H1 (cell line): ENCODE results near the gene ADAM30. TPM values are rescaled to one million over a fixed set of nuclear protein-coding genes. Genes with fewer than 3 reads are reported as not detected.

Source experiments
- CTCF ChIA-PET: fragments of 300-600 bp; sonication (Branson Sonifier 250); formaldehyde crosslinking; loops from one replicate; lab custom pipeline; 2021; ENCODE audit not compliant: partially characterized antibody; lab: Charles Lee
- POLR2A ChIA-PET: fragments of 300-600 bp; sonication (Branson Sonifier 250); formaldehyde crosslinking; loops from one replicate; lab custom pipeline; 2021; ENCODE audit warnings: inconsistent platforms; ENCODE audit not compliant: partially characterized antibody; lab: Charles Lee
- DNase-seq, 2 experiments: peaks; one replicate each; pipeline versions ENCODE4 v3.0.0 to v3.0.0-alpha.2; 2010 to 2022; ENCODE audit warnings: low spot score in 2 of 2, low read depth in 1 of 2, mixed read lengths in 1 of 2
- FAIRE-seq: peaks from 2 replicates; lab custom pipeline; 2011; peaks lifted over from hg19 to GRCh38; lab: Jason Lieb, UNC
- H2AFZ ChIP-seq: 2 replicates; pipeline ENCODE4 v1.8.1; 2012; ENCODE audit warnings: low read length, inconsistent platforms
- H2AK5ac ChIP-seq: 2 replicates; pipeline ENCODE4 v1.6.1; 2013; ENCODE audit warnings: low read depth, low read length
- H2BK120ac ChIP-seq: replicated peaks from 2 replicates; pipeline ENCODE3; 2013; ENCODE audit warnings: low read depth, low read length, inconsistent platforms
- H2BK12ac ChIP-seq: 2 replicates; pipeline ENCODE4 v1.6.1; 2013; ENCODE audit warnings: low read depth, low read length
- H2BK15ac ChIP-seq: 2 replicates; pipeline ENCODE4 v1.6.1; 2013; ENCODE audit warnings: low read length
- H2BK20ac ChIP-seq: 2 replicates; pipeline ENCODE4 v1.6.1; 2013; ENCODE audit warnings: low read length
- H2BK5ac ChIP-seq: 2 replicates; pipeline ENCODE4 v1.6.1; 2013; ENCODE audit warnings: low read depth, low read length
- H3K14ac ChIP-seq: 2 replicates; pipeline ENCODE4 v1.6.1; 2013; ENCODE audit warnings: inconsistent platforms; ENCODE audit not compliant: insufficient read length
- H3K18ac ChIP-seq: 2 replicates; pipeline ENCODE4 v1.6.1; 2013; ENCODE audit warnings: low read length; ENCODE audit errors: extremely low read depth
- H3K23ac ChIP-seq: 2 replicates; pipeline ENCODE4 v1.6.1; 2013; ENCODE audit warnings: inconsistent platforms; ENCODE audit not compliant: insufficient read length
- H3K23me2 ChIP-seq: 2 replicates; pipeline ENCODE4 v1.6.1; 2013; ENCODE audit warnings: low read depth, low read length
- H3K27ac ChIP-seq: 2 replicates; pipeline ENCODE4 v1.6.1; 2011; ENCODE audit warnings: low read depth, low read length, inconsistent platforms
- H3K27me3 ChIP-seq, 4 experiments: replicated peaks in 1 of 4; 1 replicate in 1 of 4; 2 replicates in 3 of 4; pipeline versions ENCODE4 v1.6.1 to v1.8.1; 2011 to 2013; ENCODE audit warnings: low read length in 3 of 4, mild to moderate bottlenecking in 3 of 4, inconsistent platforms in 2 of 4, mixed read lengths in 2 of 4, moderate library complexity in 1 of 4; ENCODE audit not compliant: control insufficient read depth in 3 of 4, insufficient read depth in 3 of 4; ENCODE audit errors: extremely low read depth in 1 of 4
- H3K36me3 ChIP-seq, 4 experiments: 2 replicates each; pipeline versions ENCODE4 v1.6.1 to v1.8.1; 2011 to 2013; ENCODE audit warnings: mild to moderate bottlenecking in 4 of 4, low read length in 3 of 4, moderate library complexity in 2 of 4, control low read depth in 1 of 4, inconsistent platforms in 1 of 4; ENCODE audit not compliant: insufficient read depth in 4 of 4, control insufficient read depth in 2 of 4
- H3K4ac ChIP-seq: replicated peaks from 2 replicates; pipeline ENCODE3; 2013; ENCODE audit warnings: low read length, low read depth, mixed read lengths, inconsistent platforms; ENCODE audit not compliant: insufficient read length
- H3K4me1 ChIP-seq, 4 experiments: replicated peaks in 1 of 4; 1 replicate in 1 of 4; 2 replicates in 3 of 4; pipeline versions ENCODE4 v1.6.1 to v1.8.1; 2011 to 2013; ENCODE audit warnings: low read length in 3 of 4, inconsistent platforms in 2 of 4, mixed read lengths in 1 of 4; ENCODE audit not compliant: insufficient read depth in 4 of 4, control insufficient read depth in 3 of 4
- H3K4me2 ChIP-seq, 2 experiments: 2 replicates each; pipeline versions ENCODE4 v1.6.1 to v1.8.1; 2011 to 2013; ENCODE audit warnings: low read depth in 2 of 2, low read length in 2 of 2, control low read depth in 1 of 2, inconsistent platforms in 1 of 2, mild to moderate bottlenecking in 1 of 2; ENCODE audit not compliant: insufficient read depth in 1 of 2
- H3K4me3 ChIP-seq, 4 experiments: fragments of 200-600, 300-600 bp in 1 of 4; sonication (generic), shearing (Covaris generic), sonication (Bioruptor Twin) in 1 of 4; 2 replicates each; pipeline versions ENCODE4 v1.5.1 to v1.8.1; 2011 to 2016; ENCODE audit warnings: low read length in 4 of 4, low read depth in 3 of 4, control low read depth in 2 of 4, inconsistent platforms in 2 of 4, mild to moderate bottlenecking in 2 of 4, mixed read lengths in 1 of 4, moderate library complexity in 1 of 4; ENCODE audit not compliant: insufficient read depth in 2 of 4; ENCODE audit errors: extremely low read depth in 1 of 4
- H3K56ac ChIP-seq: replicated peaks from 2 replicates; pipeline ENCODE3; 2013; ENCODE audit warnings: low read depth, mild to moderate bottlenecking, mixed read lengths, low read length, inconsistent platforms; ENCODE audit not compliant: insufficient read length
- H3K79me1 ChIP-seq: 2 replicates; pipeline ENCODE4 v1.6.1; 2013; ENCODE audit warnings: low read depth, low read length, control low read depth
- H3K79me2 ChIP-seq, 2 experiments: 2 replicates each; pipeline versions ENCODE4 v1.6.1 to v1.8.1; 2012 to 2013; ENCODE audit warnings: low read length in 2 of 2, mild to moderate bottlenecking in 2 of 2, inconsistent platforms in 1 of 2; ENCODE audit not compliant: insufficient read depth in 2 of 2, control insufficient read depth in 1 of 2
- H3K9ac ChIP-seq, 4 experiments: replicated peaks in 1 of 4; 1 replicate in 1 of 4; 2 replicates in 3 of 4; pipeline versions ENCODE4 v1.6.1 to v1.8.1; 2011 to 2013; ENCODE audit warnings: low read depth in 3 of 4, low read length in 3 of 4, control low read depth in 2 of 4, mild to moderate bottlenecking in 2 of 4, moderate library complexity in 2 of 4, inconsistent platforms in 1 of 4; ENCODE audit errors: extremely low read depth in 1 of 4
- H3K9me3 ChIP-seq, 2 experiments: 2 replicates each; pipeline versions ENCODE4 v1.6.1 to v1.8.1; 2012 to 2013; ENCODE audit warnings: mild to moderate bottlenecking in 2 of 2, moderate library complexity in 2 of 2, control low read depth in 1 of 2, inconsistent platforms in 1 of 2, low read depth in 1 of 2, low read length in 1 of 2, mixed read lengths in 1 of 2; ENCODE audit not compliant: insufficient read depth in 2 of 2
- H4K20me1 ChIP-seq, 2 experiments: replicated peaks in 1 of 2; 2 replicates each; pipeline versions ENCODE3 to v1.8.1; 2011 to 2013; ENCODE audit warnings: inconsistent platforms in 2 of 2, low read length in 2 of 2, mild to moderate bottlenecking in 1 of 2; ENCODE audit not compliant: insufficient read depth in 2 of 2, control insufficient read depth in 1 of 2
- H4K5ac ChIP-seq: 2 replicates; pipeline ENCODE4 v1.6.1; 2013; ENCODE audit warnings: low read length, low read depth, mixed read lengths, inconsistent platforms; ENCODE audit not compliant: insufficient read length
- H4K8ac ChIP-seq: 2 replicates; pipeline ENCODE4 v1.8.0; 2013; ENCODE audit warnings: mild to moderate bottlenecking, moderate library complexity, low read length, inconsistent platforms; ENCODE audit not compliant: insufficient read depth; ENCODE audit errors: extremely low read depth
- H4K91ac ChIP-seq: replicated peaks from 2 replicates; pipeline ENCODE3; 2013; ENCODE audit warnings: low read length, mixed read lengths, inconsistent platforms; ENCODE audit not compliant: insufficient read length
- ATF2 ChIP-seq: IDR thresholded peaks from 2 replicates; pipeline ENCODE4 v1.6.1; 2012; ENCODE audit warnings: low read length, inconsistent platforms
- CBX8 ChIP-seq: fragments of 300-800, 300-1000 bp; sonication (generic); IDR thresholded peaks from 2 replicates; pipeline ENCODE4 v1.7.1; 2016; ENCODE audit warnings: low read depth, low read length, borderline replicate concordance
- CREB1 ChIP-seq: IDR thresholded peaks from 2 replicates; pipeline ENCODE4 v1.6.1; 2012; ENCODE audit warnings: inconsistent platforms
- EGR1 ChIP-seq: IDR thresholded peaks from 2 replicates; pipeline ENCODE4 v1.6.1; 2011; ENCODE audit warnings: low read depth, low read length, borderline replicate concordance
- FOSL1 ChIP-seq: IDR thresholded peaks from 2 replicates; pipeline ENCODE4 v1.6.1; 2011; ENCODE audit warnings: mild to moderate bottlenecking, low read depth, low read length, moderate library complexity; ENCODE audit not compliant: insufficient read depth
- KDM1A ChIP-seq: fragments of 200-600, 300-600 bp; sonication (generic); IDR thresholded peaks from 2 replicates; pipeline ENCODE4 v1.7.1; 2016; ENCODE audit warnings: mild to moderate bottlenecking, low read length, borderline replicate concordance
- KDM5A ChIP-seq: fragments of 200-600 bp; IDR thresholded peaks from 2 replicates; pipeline ENCODE4 v1.7.1; 2012; ENCODE audit warnings: mild to moderate bottlenecking, low read length, inconsistent platforms, mixed read lengths
- RAD21 ChIP-seq, 2 experiments: IDR thresholded peaks in 1 of 2; conservative IDR thresholded peaks in 1 of 2; 2 replicates each; pipeline ENCODE4 v1.6.1; 2011; ENCODE audit warnings: low read depth in 2 of 2, low read length in 2 of 2, improper control_type of control experiment in 1 of 2, inconsistent platforms in 1 of 2, mild to moderate bottlenecking in 1 of 2, moderate library complexity in 1 of 2
- SIRT6 ChIP-seq: IDR thresholded peaks from one replicate; pipeline ENCODE4 v1.7.1; 2012; ENCODE audit warnings: low read length, inconsistent platforms
- SP2 ChIP-seq: IDR thresholded peaks from 2 replicates; pipeline ENCODE4 v1.6.1; 2012; ENCODE audit warnings: mild to moderate bottlenecking, low read length, inconsistent platforms
- ZNF274 ChIP-seq: IDR thresholded peaks from 2 replicates; pipeline ENCODE4 v1.7.0; 2012; ENCODE audit warnings: low read length, borderline replicate concordance; ENCODE audit errors: extremely low read depth
- WGBS, 2 experiments: shearing (Covaris generic) in 1 of 2; methylation state at CpG; one replicate each; pipeline versions ENCODE4 v1.1.6 to v1.1.7; 2013 to 2015; ENCODE audit warnings: low lambda C conversion rate in 2 of 2, mixed read lengths in 2 of 2, inconsistent platforms in 1 of 2, low coverage in 1 of 2, missing lambda C conversion rate in 1 of 2; ENCODE audit not compliant: insufficient replicate concordance in 2 of 2, insufficient coverage in 1 of 2, insufficient read length in 1 of 2; ENCODE audit errors: extremely low coverage in 1 of 2, missing lambda C conversion rate in 1 of 2; 5-methylcytosine and 5-hydroxymethylcytosine counted together
- polyA plus RNA-seq, 7 experiments: library from polyadenylated mRNA; depleted of rRNA in 3 of 7; stranded (reverse) in 5 of 7; unstranded in 2 of 7; fragments of >200 nt in 5 of 7; fragments of 200-250 nt in 2 of 7; gene quantifications; 1 replicate in 5 of 7; 2 replicates in 1 of 7; 4 replicates in 1 of 7; pipeline versions ENCODE4 v1.2.1 to v1.2.3, GENCODE V29; 2011 to 2013; ENCODE audit warnings: missing spikeins in 2 of 7, mixed read lengths in 2 of 7
- total RNA-seq: library from RNA; stranded (reverse); fragmentation: NEBNext Ultra II Directional; extraction: Animal tissue kit (Norgen Biotek cat#: 25700); gene quantifications from 2 replicates; pipeline ENCODE4 v1.2.1, GENCODE V29; 2021

Gene ADAM30
- total and polyA plus RNA-seq, 2 of the 8 experiments (the other 6 are each of a cell fraction or from before 2014, with no cell fraction given) = not detected

GRCh38 chr1:119882132-119883049, 13.9 kb downstream of the ADAM30 start:
- POLR2A ChIA-PET = no interaction called here
- Histone ChIP-seq H3K4me2 (no peak overlapping the region), H3K4ac (no peak overlapping the region), H2BK5ac (no peak overlapping the region), H3K4me3 (no peak overlapping the region), H2BK120ac (no peak overlapping the region), H4K91ac (no peak overlapping the region), H4K8ac (no peak overlapping the region), H3K79me2 (no peaks in the 10 kb centered on the region), H2AFZ (no peak overlapping the region), H3K79me1 (no peaks in the 10 kb centered on the region), H3K36me3 (no peaks in the 10 kb centered on the region), H2BK12ac (no peak overlapping the region), H2BK15ac (no peak overlapping the region), H4K5ac (no peak overlapping the region), H3K23ac (no peak overlapping the region), H3K9ac (no peak overlapping the region), H3K27ac (no peak overlapping the region), H2BK20ac (no peak overlapping the region), H3K18ac (no peak overlapping the region), H3K56ac (no peak overlapping the region), H3K14ac (no peak overlapping the region), H3K23me2 (no peaks in the 10 kb centered on the region), H3K4me1 (no peaks in the 10 kb centered on the region), H4K20me1 (no peaks in the 10 kb centered on the region), H2AK5ac (no peak overlapping the region), H3K27me3 (no peaks in the 10 kb centered on the region), H3K9me3 (no peaks in the 10 kb centered on the region)
- FAIRE-seq (no peak), DNase-seq (no peak)
- WGBS, 2 experiments = 85% methylated on average over 5 of the region's 5 CpGs; no CpG with 5 or more reads in 1 of the 2 experiments
- CTCF ChIA-PET = interaction anchor here (0.7 to 6.8 kb wide), 9 partner anchors 9 to 145 kb away, joined by 3 to 62 read pairs (median 3); no protein-coding TSS in a partner anchor
- TF ChIP-seq CBX8 (no peak), EGR1 (no peak), ZNF274 (no peak), SP2 (no peak), RAD21 (IDR thresholded peaks at IDR 0.05 in 1 of 2, conservative IDR thresholded peaks at IDR 0.05 in 1 of 2; ENCODE audit: low read depth in 2 of 2, low read length in 2 of 2) (no peak), ATF2 (no peak), FOSL1 (no peak), KDM1A (no peak), SIRT6 (no peak), KDM5A (no peak), CREB1 (no peak)
